Measurements from ENCODE around the gene ATF3.

The ATF3 gene

DNA sequence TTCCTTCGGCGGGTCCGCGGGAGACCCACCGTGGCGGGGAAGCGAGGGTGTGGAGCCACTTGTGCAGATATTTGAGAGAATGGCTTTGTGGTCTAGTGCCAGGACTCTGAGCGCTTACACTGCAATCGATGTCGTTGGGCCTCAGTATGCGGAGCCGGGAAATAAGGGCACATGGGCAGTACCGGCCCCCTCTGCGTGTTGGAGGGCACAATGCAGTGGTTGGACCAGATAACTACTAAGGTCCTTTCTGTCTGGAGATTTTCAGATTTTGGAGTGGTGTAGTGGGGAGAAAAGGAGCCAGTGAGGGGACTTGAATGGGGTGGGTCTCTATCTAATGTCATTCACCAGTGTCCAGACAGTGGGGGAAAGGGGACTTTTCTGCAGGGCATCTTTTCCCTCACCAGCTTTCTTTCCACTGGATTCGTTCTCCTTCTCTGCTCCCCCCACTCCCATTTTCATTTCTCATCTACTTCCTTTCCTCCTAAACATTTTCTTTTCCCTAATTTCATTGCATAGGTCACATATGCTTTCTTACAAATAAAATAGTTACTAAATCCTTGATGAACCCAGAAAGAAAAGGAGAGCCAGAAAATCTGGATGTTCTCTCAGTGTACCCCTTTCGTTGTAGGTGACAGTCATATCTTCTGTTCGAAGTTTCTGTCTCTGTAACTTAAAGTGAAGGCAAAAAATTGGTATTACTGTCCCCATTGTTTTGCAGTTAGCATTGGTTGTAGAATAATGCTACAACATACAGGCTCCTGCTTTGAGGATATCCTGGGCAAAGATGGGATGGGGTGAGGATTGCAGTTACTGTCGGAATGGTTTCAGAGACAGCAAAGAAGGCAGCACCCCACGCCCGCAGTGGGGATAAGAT lies 1.4 kb downstream of the ATF3 start:
- DNase-seq: no peak

DNA sequence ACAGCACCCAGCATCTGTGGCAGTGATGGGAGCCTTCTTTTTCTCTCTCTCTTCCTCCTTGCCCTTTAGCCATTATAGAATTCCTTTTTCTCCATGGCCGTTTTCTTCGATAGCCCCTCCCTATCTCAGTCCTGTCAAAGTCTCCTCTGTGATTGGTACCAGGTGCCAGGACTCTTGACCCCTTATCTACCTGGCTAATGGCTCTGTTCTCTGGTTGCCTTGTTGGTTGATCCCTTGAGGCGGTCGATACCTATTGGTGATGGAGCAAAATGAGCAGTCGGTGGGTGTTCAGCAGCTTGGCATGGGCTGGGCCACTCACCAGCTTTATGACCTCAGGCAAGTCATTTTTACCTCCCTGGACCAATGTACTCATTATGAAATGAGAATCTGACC lies 2.0 kb downstream of the ATF3 start:
- no peak for DNase-seq

DNA sequence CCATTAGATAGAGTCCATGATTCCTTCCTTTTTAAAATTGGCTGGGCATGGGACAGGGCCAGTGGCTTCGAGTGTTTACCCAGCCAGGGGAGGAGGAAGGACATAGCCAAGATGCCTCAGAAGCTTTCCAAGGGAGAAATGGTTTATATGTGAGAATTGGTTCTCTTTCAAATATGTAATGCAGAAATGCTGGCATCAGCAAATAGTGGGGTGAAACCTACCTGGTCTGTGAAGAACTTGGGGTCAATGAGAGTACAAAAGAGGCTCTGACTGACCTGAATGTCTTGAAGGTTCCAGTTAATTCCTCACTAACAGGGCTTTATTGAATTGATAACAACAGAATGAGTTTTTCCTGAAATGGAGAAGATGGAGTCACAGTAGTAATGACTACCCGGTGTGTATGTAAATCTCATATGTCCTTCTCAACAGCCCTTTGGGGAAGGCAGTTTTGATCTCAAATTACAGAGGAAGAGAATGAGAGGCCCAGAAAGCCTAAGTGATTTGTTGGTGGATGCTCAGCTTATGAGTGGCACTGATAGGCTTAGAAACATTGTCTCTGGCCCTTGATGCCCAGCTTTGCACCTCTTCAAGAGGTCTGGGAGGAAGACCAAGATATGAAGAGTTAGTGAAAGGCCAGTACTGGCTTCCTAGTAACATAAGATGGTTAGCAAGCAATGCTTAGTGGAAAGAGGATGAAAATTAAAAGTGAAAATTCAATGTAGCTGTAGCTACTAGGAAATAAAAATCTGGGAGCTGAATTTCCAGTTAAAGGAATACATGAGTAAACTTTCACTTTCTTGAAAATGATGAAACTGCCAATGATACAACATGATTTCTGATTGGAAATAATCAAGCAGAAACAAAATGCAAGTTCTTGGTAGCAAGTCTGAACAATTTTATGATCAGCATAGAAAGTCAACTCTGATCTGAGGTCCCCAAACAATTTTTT lies 2.7 kb downstream of the ATF3 start:
- DNase-seq: no peak

DNA sequence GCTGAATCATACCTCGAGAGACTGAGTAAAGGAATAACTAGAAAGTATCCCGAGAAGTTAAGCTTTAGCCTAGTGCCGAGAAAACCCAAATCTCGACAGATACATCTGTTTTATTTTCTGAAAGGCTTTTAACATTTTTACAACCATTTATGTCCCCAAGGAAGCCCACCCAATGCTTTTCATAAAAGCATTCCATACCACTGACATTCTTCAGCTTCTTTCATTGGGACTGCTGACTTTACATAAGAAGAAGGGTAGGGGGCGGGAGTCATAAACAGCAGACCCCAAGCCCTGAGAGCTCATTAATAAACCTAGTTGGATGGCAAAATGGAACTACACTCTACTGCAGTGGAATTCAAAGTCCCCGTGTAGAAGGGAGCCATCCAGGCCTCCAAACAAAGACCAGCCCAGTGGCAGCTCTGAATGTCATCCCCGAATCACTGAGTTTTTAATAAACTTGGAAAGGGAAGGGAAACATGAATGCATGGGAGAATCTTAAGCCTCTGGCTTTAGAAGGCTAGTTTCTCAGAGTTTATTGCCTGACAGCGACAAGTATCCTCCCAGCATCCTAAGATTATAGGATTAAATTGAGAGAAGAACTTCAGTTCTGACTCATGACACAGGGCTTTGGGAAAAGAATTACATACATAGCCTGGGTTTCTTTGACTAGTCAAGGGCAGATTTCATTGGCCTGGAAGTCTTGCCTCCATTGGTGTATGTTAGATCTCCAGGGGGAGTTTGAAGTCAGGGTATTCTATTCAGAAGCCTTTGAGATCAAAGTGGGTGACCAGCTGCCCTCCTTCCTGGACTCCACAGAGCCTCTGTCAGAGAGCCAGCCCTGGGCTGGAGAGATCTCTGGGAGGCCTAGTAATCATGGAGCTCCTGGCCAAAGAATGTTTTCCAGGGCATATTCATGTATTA lies 3.7 kb downstream of the ATF3 start:
- DNase-seq: no peak

DNA sequence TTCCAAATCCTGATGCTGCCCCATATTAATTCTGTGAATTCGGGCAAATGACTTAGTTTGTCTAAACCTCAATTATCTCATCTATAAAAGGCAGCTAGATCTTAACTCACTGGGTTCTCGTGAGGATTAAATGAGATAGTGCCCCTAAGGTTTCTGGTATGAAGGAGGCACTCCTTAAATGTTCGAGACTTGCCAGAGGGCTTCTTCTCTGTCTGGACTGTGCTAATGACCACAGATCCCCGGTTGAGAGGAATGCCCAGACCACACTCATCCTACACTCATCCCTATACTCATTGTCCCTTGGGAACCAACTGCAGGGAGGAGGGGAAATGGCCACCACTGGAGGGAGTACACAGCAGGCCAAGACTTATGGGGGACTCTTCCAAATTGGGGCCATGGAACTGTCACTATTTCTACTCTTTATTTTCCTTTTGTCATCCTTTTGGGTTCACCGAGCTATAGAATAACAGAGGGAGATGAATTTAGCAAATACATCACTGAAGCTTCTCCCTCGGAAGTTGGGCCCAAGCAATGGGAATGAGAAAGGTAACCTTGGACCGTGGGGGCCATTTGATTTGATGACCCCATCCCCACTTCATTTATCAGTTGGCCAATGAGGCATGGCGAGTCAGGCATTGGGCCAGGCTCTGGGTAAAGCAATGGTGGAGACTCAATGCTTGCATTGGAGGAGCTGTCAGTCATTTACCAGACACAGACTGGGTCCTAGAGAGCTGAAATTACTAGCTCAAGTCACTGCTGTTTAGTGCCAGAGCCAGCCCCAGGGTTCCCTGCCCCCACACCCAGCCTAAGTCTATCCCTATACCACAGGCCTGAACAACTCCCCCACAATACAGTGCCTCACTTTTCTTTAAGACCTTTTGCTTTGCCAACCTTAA lies 5.1 kb downstream of the ATF3 start:
- no peak for DNase-seq

DNA sequence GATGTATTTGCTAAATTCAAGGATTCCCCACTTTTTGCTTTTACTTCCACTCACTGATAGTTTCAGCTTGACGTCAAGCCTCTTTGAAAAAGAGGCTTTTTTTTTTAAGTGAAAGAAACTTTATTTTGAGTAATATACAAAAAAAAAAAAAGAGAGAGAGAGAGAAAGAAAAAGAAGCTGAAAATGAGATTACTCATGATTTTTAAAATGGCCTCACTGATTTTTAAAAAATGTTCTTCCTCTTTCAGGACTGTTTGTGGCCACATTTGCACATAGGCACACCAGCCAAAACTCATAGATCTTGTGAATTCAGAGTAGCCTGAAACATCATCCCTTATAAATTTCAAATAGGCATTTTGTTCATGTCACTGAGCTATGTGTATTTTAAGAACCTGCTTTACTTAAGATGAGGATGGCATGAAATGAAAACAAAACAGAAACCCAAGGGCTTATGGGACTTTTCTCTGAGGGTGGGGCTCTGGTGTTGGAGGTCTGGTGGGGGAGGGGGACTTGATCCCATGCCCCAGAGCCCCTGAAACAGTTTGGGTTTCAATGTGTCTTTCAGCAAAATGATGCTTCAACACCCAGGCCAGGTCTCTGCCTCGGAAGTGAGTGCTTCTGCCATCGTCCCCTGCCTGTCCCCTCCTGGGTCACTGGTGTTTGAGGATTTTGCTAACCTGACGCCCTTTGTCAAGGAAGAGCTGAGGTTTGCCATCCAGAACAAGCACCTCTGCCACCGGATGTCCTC lies 6.1 kb downstream of the ATF3 start:
- no peak for DNase-seq

DNA sequence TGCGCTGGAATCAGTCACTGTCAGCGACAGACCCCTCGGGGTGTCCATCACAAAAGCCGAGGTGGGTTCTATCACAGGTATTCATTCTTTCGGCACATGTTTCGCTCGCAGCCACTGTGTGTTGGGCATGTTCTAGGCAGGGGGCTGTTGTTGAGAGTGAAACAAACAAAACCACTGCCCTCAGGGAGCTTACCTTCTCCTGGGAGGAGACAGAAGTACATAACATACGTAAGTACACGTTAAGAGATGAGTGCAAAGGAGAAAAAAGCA lies 6.6 kb downstream of the ATF3 start:
- no peak for DNase-seq

DNA sequence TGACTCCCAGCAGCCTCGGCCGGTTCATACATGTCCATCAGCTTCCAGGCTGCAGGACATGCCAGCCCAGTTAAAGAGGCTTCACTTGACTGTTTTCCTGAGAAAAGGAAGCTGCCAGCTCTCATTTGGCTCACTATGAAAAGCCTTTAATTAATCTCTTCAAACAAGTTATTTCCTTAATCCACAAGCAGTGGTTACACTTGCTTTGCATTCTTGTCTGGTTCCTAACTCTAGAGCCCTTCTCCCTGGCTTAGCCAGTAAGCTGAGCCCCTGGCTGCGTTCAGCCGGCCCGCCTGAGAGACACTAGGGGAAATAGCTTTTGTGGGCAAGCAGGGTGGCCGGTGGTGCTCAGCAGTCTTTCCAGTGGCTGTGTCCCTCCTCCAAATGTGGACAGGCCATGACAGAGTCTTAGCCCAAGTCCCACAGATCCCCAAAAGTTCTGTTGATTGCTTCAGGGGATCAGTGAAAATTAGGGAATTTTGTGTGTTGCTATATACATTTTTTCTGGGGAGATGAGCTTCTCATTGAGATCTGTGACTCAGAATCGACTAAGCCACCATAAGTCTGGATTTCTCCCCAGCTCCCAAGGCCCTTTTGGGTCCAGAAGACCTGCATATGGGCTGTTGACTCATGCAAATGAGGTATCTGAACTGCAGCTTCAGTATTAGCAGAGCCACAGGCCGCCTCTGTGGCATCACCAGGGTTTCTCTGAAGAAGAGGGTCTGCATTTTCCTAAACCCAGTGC lies 10.1 kb downstream of the ATF3 start:
- DNase-seq: no peak

DNA sequence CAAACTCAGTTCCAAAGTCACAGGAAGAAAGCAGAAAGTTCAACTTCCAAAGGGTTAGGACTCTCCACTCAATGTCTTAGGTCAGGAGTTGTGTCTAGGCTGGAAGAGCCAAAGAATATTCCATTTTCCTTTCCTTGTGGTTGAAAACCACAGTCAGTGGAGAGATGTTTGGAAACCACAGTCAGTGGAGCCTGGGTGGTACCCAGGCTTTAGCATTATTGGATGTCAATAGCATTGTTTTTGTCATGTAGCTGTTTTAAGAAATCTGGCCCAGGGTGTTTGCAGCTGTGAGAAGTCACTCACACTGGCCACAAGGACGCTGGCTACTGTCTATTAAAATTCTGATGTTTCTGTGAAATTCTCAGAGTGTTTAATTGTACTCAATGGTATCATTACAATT lies 11.7 kb downstream of the ATF3 start:
- no peak for DNase-seq

DNA sequence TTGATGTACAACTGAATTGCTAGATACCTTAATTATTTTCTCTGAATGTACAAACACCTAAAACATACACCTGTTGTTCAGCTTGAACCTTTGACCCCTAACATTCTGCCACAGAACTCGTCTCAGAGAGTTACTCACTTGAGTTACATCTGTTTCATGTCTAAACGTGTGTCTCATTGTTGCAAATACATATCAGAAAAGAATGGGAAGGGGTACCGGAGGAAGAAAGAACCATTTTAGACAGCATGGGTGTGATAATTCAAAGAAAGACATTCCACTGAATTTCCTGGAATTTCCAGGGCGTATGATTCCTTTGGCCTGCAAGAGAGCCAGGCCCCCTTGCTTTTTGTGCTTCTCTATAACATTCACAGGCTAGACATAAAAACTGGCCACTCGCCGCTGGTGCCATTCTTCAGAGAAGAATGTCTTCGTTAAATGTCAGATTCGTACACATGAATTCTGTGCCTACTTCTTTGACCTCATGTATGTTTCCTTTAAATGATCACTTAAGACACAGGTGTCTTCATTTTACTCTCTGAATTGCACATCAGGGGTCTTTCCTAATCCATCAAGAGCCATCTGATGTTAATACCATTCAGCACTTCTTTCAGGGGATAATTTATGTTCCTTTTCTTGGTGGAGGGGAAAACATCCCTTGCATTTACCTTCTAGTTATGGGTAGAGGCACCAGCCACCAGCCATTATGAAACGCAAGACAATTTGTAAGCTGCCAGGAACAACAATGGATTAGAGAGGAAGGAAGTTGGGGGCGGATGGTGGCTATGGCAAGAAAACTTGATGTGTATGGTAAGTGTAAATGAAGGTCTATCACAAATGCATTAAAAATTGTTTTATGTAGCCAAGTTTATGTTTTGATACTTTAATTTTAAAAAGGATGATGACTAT lies 12.7 kb downstream of the ATF3 start:
- DNase-seq: no peak

DNA sequence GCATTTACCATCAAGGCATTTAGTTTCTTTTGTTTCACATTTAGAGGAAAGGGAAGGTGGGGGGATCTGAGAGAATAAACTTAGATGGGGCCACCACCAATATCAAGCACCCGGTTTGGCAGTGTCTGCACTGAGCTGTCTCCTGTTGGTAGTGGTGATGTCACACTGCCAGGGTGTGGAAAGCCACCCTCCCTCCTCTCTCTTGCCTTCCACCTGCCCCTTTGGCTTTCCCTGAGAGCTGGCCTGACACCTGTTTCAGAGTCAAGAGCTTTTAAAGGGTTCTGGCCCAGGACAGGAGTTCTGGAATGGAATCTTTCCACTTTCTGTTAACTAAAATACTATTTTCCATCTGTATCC lies 13.4 kb downstream of the ATF3 start:
- DNase-seq: no peak

DNA sequence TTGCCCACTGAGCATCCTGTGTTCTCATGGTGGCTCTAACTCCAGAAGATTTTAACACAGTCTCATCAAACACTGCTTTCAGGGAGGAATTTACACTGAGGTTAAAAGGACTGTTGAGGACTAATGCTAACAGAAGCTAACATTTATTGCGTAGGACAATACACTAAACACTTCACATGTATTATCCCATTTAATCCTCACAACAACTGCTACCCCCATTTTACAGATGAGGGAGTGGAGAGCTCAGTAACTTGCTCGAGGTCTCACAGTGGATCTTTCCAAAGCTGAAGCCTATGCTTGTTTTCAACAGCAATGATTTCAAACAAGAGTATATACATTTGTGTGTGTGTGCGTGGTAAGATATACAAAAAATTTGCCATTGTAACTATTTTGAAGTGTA lies 13.9 kb downstream of the ATF3 start:
- no peak for DNase-seq

DNA sequence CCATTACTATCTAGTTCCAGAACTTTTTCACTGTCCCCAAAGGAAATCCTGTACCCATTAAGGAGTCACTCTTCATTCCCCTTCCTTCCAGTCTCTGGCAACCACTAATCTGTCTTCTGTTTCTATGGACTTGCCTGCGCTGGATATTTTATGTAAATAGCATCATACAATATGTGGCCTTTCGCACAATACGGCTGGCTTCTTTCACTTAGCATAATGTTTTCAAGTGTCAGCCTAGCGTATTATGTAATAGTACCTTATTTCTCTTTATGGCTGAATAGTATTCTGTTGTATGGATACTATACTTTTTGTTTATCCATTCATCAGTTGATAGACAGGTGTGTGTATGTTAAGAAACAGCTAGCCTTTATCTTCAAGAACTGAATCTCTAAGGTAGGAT lies 14.3 kb downstream of the ATF3 start:
- no peak for DNase-seq

DNA sequence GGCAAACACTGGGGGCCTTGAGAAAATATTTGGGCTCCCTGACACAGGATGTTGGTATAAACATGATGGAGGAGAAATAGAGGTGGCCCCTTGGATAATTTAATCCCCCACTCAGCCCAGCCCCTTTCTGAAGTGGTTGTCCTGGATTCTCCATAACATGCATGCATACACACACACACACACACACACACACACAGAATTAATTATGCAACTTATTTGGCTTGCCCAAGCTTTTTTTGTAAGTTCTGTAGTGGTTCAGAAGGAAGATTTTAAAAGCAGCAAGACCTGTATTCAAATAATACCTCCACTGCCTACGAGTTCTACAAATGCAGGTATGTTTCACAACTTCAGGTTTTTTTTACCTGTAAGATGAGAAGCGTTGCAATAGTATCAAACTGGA lies 15.0 kb downstream of the ATF3 start:
- DNase-seq: no peak

DNA sequence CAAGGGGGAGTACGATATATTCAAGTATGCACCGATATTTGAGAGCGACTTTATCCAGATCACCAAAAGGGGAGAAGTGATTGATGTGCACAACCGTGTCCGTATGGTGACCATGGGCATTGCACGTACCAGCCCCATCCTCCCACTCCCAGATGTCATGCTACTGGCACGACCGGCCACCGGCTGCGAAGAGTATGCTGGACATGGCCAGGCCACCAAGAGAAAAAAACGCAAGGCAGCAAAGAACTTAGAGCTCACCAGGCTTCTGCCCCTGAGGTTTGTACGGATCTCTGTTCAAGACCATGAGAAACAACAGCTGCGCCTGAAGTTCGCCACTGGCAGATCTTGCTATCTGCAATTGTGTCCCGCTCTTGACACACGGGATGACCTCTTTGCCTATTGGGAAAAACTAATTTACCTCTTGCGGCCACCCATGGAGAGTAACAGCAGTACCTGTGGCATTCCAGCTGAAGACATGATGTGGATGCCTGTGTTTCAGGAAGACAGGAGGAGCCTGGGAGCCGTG lies 16.5 kb downstream of the ATF3 start:
- no peak for DNase-seq

DNA sequence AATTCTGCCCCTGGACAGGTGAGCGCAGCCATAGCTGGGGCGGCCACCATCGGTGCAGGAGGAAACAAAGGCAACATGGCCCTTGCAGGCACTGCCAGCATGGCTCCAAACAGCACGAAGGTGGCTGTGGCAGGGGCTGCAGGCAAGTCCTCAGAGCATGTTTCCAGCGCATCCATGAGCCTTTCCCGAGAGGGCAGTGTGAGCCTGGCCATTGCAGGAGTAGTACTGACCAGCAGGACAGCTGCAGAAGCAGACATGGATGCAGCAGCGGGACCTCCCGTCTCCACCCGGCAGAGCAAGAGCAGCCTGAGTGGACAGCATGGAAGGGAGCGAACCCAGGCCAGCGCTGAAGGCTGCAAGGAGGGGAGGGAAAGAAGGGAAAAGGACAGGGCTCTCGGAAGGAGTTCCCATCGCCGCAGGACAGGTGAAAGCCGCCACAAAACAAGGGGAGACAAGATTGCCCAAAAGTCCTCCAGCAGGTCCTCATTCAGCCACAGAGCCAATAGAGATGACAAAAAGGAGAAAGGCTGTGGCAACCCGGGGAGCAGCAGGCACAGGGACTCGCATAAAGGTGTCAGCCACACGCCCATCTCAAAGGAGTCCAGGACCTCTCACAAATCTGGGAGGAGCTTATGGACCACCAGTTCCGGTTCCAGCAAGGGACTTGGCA lies 17.4 kb downstream of the ATF3 start:
- DNase-seq: no peak

DNA sequence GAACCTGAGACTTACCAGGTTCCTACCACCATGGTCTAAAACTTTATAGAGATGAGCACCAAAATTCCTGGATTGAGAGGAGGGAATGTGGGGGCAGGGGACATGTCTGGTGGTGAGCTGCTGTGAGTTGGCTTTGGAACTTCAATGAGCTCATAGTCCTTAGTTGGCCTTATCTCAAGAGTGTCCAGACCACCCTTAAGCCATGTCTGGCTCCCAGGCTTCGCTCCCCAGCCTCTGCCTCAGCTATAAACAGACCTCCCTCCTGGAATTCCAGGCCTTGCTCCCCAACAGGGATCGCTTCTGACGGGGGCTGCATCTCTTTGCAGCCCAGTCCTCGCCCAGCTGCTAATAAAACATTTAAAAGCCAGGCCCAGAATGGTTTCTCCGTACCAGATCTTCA lies 19.5 kb downstream of the ATF3 start:
- DNase-seq: no peak

DNA sequence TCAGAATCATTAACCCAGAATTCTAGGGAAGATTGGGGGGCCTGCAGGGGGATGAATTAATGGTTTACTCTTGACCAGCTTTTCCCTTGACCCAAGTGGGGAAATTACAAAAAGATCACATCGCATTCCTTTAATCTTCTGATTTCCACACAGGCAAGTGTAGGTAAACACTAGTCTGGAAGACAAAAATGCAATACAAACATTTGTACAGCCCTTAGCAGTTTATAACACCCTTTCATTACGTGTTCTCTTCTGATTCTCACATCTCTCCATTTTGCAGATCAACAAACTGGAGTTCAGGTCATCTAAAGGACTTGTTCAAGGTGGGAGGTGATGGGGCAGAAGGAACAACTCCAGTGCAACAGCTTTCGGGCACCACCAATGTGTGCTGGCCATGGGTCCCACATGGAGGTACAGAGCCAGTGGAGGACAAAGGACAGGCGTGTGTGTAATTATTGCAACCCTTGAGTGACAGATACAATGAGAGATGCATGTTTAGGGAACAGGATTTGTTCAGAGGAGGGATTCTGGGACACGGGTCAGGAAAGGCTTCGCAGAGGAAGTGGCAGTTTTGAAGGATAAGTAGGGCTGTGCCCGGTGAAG lies 20.4 kb downstream of the ATF3 start:
- DNase-seq: no peak
